WTC11 (cell line): ENCODE data around the gene PMM1.

ENCODE experiments used
- CREB1 ChIP-seq: sonication (generic); formaldehyde crosslinking; IDR thresholded peaks from 2 replicates; pipeline ENCODE4 v1.8.0; 2023; ENCODE audit warnings: mild to moderate bottlenecking, missing genetic modification reagents
- CTCF ChIP-seq: fragments of 200-600 bp; IDR thresholded peaks from 2 replicates; pipeline ENCODE4 v1.8.0; 2022; ENCODE audit warnings: antibody characterized with exemption
- KAT7 ChIP-seq: sonication (generic); formaldehyde crosslinking; IDR thresholded peaks from 2 replicates; pipeline ENCODE4 v1.8.1; 2023; ENCODE audit warnings: missing genetic modification reagents, mild to moderate bottlenecking, borderline replicate concordance
- MAX ChIP-seq: sonication (generic); formaldehyde crosslinking; IDR thresholded peaks from 2 replicates; pipeline ENCODE4 v1.8.0; 2022; ENCODE audit warnings: mild to moderate bottlenecking, missing genetic modification reagents
- NFE2L1 ChIP-seq: sonication (generic); formaldehyde crosslinking; IDR thresholded peaks from 2 replicates; pipeline ENCODE4 v1.8.1; 2023; ENCODE audit warnings: missing genetic modification reagents
- NR1H2 ChIP-seq: sonication (generic); formaldehyde crosslinking; IDR thresholded peaks from 2 replicates; pipeline ENCODE4 v1.9.0; 2021; ENCODE audit warnings: mild to moderate bottlenecking, moderate library complexity, missing genetic modification reagents
- NR2C2 ChIP-seq: sonication (generic); formaldehyde crosslinking; IDR thresholded peaks from 2 replicates; pipeline ENCODE4 v1.8.0; 2022; ENCODE audit warnings: mild to moderate bottlenecking, missing genetic modification reagents
- NR3C1 ChIP-seq: sonication (generic); formaldehyde crosslinking; conservative IDR thresholded peaks from 2 replicates; pipeline ENCODE4 v1.8.1; 2023; ENCODE audit warnings: low read depth, mild to moderate bottlenecking, missing genetic modification reagents
- USF2 ChIP-seq: sonication (generic); formaldehyde crosslinking; IDR thresholded peaks from 2 replicates; pipeline ENCODE4 v1.8.1; 2023; ENCODE audit warnings: mild to moderate bottlenecking, missing genetic modification reagents, moderate library complexity
- ZNF121 ChIP-seq: sonication (generic); formaldehyde crosslinking; IDR thresholded peaks from 2 replicates; pipeline ENCODE4 v1.8.0; 2023; ENCODE audit warnings: missing genetic modification reagents
- ZNF138 ChIP-seq: sonication (generic); formaldehyde crosslinking; conservative IDR thresholded peaks from 2 replicates; pipeline ENCODE4 v1.8.1; 2022; ENCODE audit warnings: mild to moderate bottlenecking, moderate library complexity, missing genetic modification reagents
- ZNF317 ChIP-seq: sonication (generic); formaldehyde crosslinking; IDR thresholded peaks from 2 replicates; pipeline ENCODE4 v1.8.1; 2023; ENCODE audit warnings: low read depth, mild to moderate bottlenecking, moderate library complexity, missing genetic modification reagents, borderline replicate concordance
- ZNF671 ChIP-seq: fragments of 250-450 bp; sonication (Bioruptor Pico); IDR thresholded peaks from 2 replicates; pipeline ENCODE4 v1.8.0; 2021; ENCODE audit warnings: mild to moderate bottlenecking

GRCh38 chr22:41542224-41542623, 47.4 kb downstream of the PMM1 start:
- TF ChIP-seq NR1H2 (CRISPR knock-in tag) (no peak), MAX (CRISPR knock-in tag) (no peak), NFE2L1 (CRISPR knock-in tag) (no peak), ZNF317 (CRISPR knock-in tag) (no peak), CTCF (no peak), NR2C2 (CRISPR knock-in tag) (no peak), KAT7 (no peak), ZNF671 (CRISPR knock-in tag) (no peak), CREB1 (CRISPR knock-in tag) (no peak), NR3C1 (CRISPR knock-in tag) (no peak), USF2 (CRISPR knock-in tag) (no peak), ZNF138 (no peak), ZNF121 (CRISPR knock-in tag) (no peak)
